Upper lobe of left lung (tissue), 4 donors: Measurements from ENCODE around the gene IL16.

Source experiments
- CTCF ChIP-seq, 6 experiments: fragments of 450-650 bp in 4 of 6; fragments of 200-600 bp in 2 of 6; sonication (generic) in 2 of 6; IDR thresholded peaks; one replicate each; pipeline ENCODE4 v1.5.1; 2016 to 2019; ENCODE audit warnings: antibody characterized with exemption in 6 of 6
- EP300 ChIP-seq, 4 donors: sonication (generic); formaldehyde crosslinking; IDR thresholded peaks; one replicate each; pipeline ENCODE4 v1.5.1; 2017; ENCODE audit warnings: antibody characterized with exemption in 4 of 4, control low read depth in 2 of 4
- POLR2A ChIP-seq, 4 donors: fragments of 450-650 bp; IDR thresholded peaks; one replicate each; pipeline ENCODE4 v1.5.1; 2016 to 2017; ENCODE audit warnings: antibody characterized with exemption in 4 of 4, mild to moderate bottlenecking in 2 of 4

GRCh38 chr15:81333363-81333762 is 136.7 kb downstream of the IL16 start:
- TF ChIP-seq CTCF (IDR thresholded peaks at IDR 0.05) = no peak
- no peak for TF ChIP-seq POLR2A (IDR thresholded peaks at IDR 0.05)
- no peak for TF ChIP-seq EP300 (IDR thresholded peaks at IDR 0.05)
